NCI-H526 treated with DMSO at 0.1 percent for 48 hours (cell line): ENCODE results near the gene GPC5.
"Not testable (repeated sequence)": the region's sequence is repeated elsewhere in the genome, so short reads cannot be mapped to it uniquely, and the experiment has no call there.

ENCODE experiments used
- DNase-seq: peaks from one replicate; lab custom pipeline; 2025; lab: John Stamatoyannopoulos, UW

Gene GPC5

GRCh38 chr13:92752705-92753104 lies 1354.3 kb downstream of the GPC5 start:
- DNase-seq = not testable (repeated sequence)

GRCh38 chr13:92761710-92762109 lies 1363.3 kb downstream of the GPC5 start:
- DNase-seq = no peak

GRCh38 chr13:92767468-92767867 lies 1369.0 kb downstream of the GPC5 start:
- no peak for DNase-seq

GRCh38 chr13:92768602-92769001 lies 1370.2 kb downstream of the GPC5 start:
- DNase-seq = no peak

- DNase-seq = no peak
Observed at GRCh38 chr13:92769046-92769445, 1370.6 kb downstream of the GPC5 start.

GRCh38 chr13:92775658-92776057 lies 1377.2 kb downstream of the GPC5 start:
- no peak for DNase-seq

GRCh38 chr13:92781965-92782690 lies 1383.7 kb downstream of the GPC5 start:
- no peak for DNase-seq

- no peak for DNase-seq
Observed at GRCh38 chr13:92802776-92803175, 1404.4 kb downstream of the GPC5 start.

- no peak for DNase-seq
Observed at GRCh38 chr13:92804346-92804745, 1405.9 kb downstream of the GPC5 start.

GRCh38 chr13:92804926-92805325 lies 1406.5 kb downstream of the GPC5 start:
- no peak for DNase-seq

GRCh38 chr13:92805766-92806165 lies 1407.3 kb downstream of the GPC5 start:
- no peak for DNase-seq

- no peak for DNase-seq
Observed at GRCh38 chr13:92806215-92806614, 1407.8 kb downstream of the GPC5 start.

- no peak for DNase-seq
Observed at GRCh38 chr13:92807353-92807752, 1408.9 kb downstream of the GPC5 start.

- no peak for DNase-seq
Observed at GRCh38 chr13:92807966-92808365, 1409.5 kb downstream of the GPC5 start.

GRCh38 chr13:92821324-92821723 lies 1422.9 kb downstream of the GPC5 start:
- DNase-seq = no peak

GRCh38 chr13:92823059-92823458 lies 1424.6 kb downstream of the GPC5 start:
- no peak for DNase-seq

- DNase-seq = no peak
Observed at GRCh38 chr13:92825938-92826596, 1427.6 kb downstream of the GPC5 start.

- DNase-seq = no peak
Observed at GRCh38 chr13:92827503-92827902, 1429.1 kb downstream of the GPC5 start.

- no peak for DNase-seq
Observed at GRCh38 chr13:92829930-92830329, 1431.5 kb downstream of the GPC5 start.

- no peak for DNase-seq
Observed at GRCh38 chr13:92830821-92831220, 1432.4 kb downstream of the GPC5 start.

- DNase-seq = no peak
Observed at GRCh38 chr13:92833071-92833470, 1434.7 kb downstream of the GPC5 start.

GRCh38 chr13:92836171-92836570 lies 1437.8 kb downstream of the GPC5 start:
- no peak for DNase-seq

- DNase-seq = no peak
Observed at GRCh38 chr13:92838786-92839185, 1440.4 kb downstream of the GPC5 start.

- DNase-seq = no peak
Observed at GRCh38 chr13:92842145-92842544, 1443.7 kb downstream of the GPC5 start.
